HepG2 (cell line): ENCODE data around the gene HIPK4. TPM values are rescaled to one million over a fixed set of nuclear protein-coding genes. Genes with fewer than 3 reads are reported as not detected.

Experiments used
- CBFB ChIP-seq: sonication (generic); formaldehyde crosslinking; IDR thresholded peaks from 2 replicates; pipeline ENCODE4 v1.4.0; 2020; ENCODE audit warnings: missing genetic modification reagents
- IKZF1 ChIP-seq: fragments of 450-650 bp; IDR thresholded peaks from 2 replicates; pipeline ENCODE4 v1.7.1; 2016
- KDM5A ChIP-seq: fragments of 200-600 bp; sonication (generic); IDR thresholded peaks from 2 replicates; pipeline ENCODE4 v1.7.0; 2018; ENCODE audit warnings: antibody characterized with exemption, mild to moderate bottlenecking, low read length, borderline replicate concordance
- KLF11 ChIP-seq: IDR thresholded peaks from 2 replicates; pipeline ENCODE4 v1.6.1; 2016; ENCODE audit warnings: missing compliant biosample characterization
- MTF1 ChIP-seq: sonication (generic); formaldehyde crosslinking; IDR thresholded peaks from 2 replicates; pipeline ENCODE4 v1.5.0; 2020; ENCODE audit warnings: missing genetic modification reagents
- TOPORS ChIP-seq: sonication (generic); formaldehyde crosslinking; IDR thresholded peaks from 2 replicates; pipeline ENCODE4 v1.8.0; 2023; ENCODE audit warnings: mild to moderate bottlenecking, missing genetic modification reagents
- XRCC5 ChIP-seq: fragments of 200-400 bp; formaldehyde crosslinking; optimal IDR thresholded peaks from 2 replicates; pipeline ENCODE3; 2017; ENCODE audit warnings: mild to moderate bottlenecking, low read length
- ZFX ChIP-seq: sonication (generic); formaldehyde crosslinking; IDR thresholded peaks from 2 replicates; pipeline ENCODE4 v1.4.0; 2020; ENCODE audit warnings: mild to moderate bottlenecking, low read depth, missing genetic modification reagents, moderate library complexity
- ZNF101 ChIP-seq: sonication (generic); formaldehyde crosslinking; IDR thresholded peaks from 2 replicates; pipeline ENCODE4 v1.4.0; 2020; ENCODE audit warnings: mild to moderate bottlenecking, low read depth, missing genetic modification reagents, borderline replicate concordance
- ZNF12 ChIP-seq: sonication (generic); formaldehyde crosslinking; IDR thresholded peaks from 2 replicates; pipeline ENCODE4 v1.5.0; 2020; ENCODE audit warnings: missing genetic modification reagents
- ZNF205 ChIP-seq: IDR thresholded peaks from 2 replicates; pipeline ENCODE4 v1.6.1; 2018; ENCODE audit warnings: missing biosample characterization, missing genetic modification reagents
- ZNF33A ChIP-seq: sonication (generic); formaldehyde crosslinking; IDR thresholded peaks from 2 replicates; pipeline ENCODE4 v1.5.1; 2020; ENCODE audit warnings: missing genetic modification reagents, mild to moderate bottlenecking, moderate library complexity, borderline replicate concordance
- ZNF75D ChIP-seq: sonication (generic); formaldehyde crosslinking; IDR thresholded peaks from 2 replicates; pipeline ENCODE4 v1.8.1; 2023; ENCODE audit warnings: missing genetic modification reagents, mild to moderate bottlenecking, borderline replicate concordance
- ZNF780A ChIP-seq: sonication (generic); formaldehyde crosslinking; IDR thresholded peaks from 2 replicates; pipeline ENCODE4 v1.8.0; 2022; ENCODE audit warnings: mild to moderate bottlenecking, missing genetic modification reagents, moderate library complexity
- ZZZ3 ChIP-seq: sonication (generic); formaldehyde crosslinking; IDR thresholded peaks from 2 replicates; pipeline ENCODE4 v1.4.0; 2020; ENCODE audit warnings: missing genetic modification reagents, mild to moderate bottlenecking, borderline replicate concordance
- polyA plus RNA-seq, 8 experiments: library from polyadenylated mRNA; depleted of rRNA in 3 of 8; stranded (reverse) in 7 of 8; unstranded in 1 of 8; fragments of >200 nt; fragmentation: Illumina TruSeq in 4 of 8; extraction: Trizol in 4 of 8; gene quantifications; 2 replicates each; pipeline versions ENCODE4 v1.2.1 to v1.2.3, GENCODE V29; 2011 to 2016; ENCODE audit warnings: low read depth in 4 of 8, missing spikeins in 1 of 8, mixed read lengths in 1 of 8; ENCODE audit not compliant: insufficient read depth in 1 of 8
- total RNA-seq, 5 experiments: library from RNA; depleted of rRNA; stranded (reverse); fragments of >200 nt; fragmentation: Illumina TruSeq; extraction: Trizol; gene quantifications; 2 replicates each; pipeline ENCODE4 v1.2.3, GENCODE V29; 2016; ENCODE audit warnings: low read depth in 1 of 5
- TF ChIP-seq, protein P1 (sequence below): sonication (generic); formaldehyde crosslinking; IDR thresholded peaks from 2 replicates; pipeline ENCODE4 v1.9.0; 2021; ENCODE audit warnings: missing genetic modification reagents, borderline replicate concordance
- TF ChIP-seq, protein P2 (sequence below): sonication (generic); formaldehyde crosslinking; conservative IDR thresholded peaks from 2 replicates; pipeline ENCODE4 v1.4.0; 2020; ENCODE audit warnings: mild to moderate bottlenecking, missing genetic modification reagents, moderate library complexity
- TF ChIP-seq, protein P3 (sequence below): sonication (generic); formaldehyde crosslinking; IDR thresholded peaks from 2 replicates; pipeline ENCODE4 v1.5.0; 2020; ENCODE audit warnings: mild to moderate bottlenecking, missing genetic modification reagents, borderline replicate concordance
- TF ChIP-seq, protein P4 (sequence below): sonication (generic); formaldehyde crosslinking; IDR thresholded peaks from 2 replicates; pipeline ENCODE4 v1.4.0; 2020; ENCODE audit warnings: low read depth, missing genetic modification reagents

Gene HIPK4
- total and polyA plus RNA-seq, 2 of the 13 experiments (the other 11 are each of a cell fraction or from before 2014, with no cell fraction given) = 0.03 TPM; not detected in 1

DNA sequence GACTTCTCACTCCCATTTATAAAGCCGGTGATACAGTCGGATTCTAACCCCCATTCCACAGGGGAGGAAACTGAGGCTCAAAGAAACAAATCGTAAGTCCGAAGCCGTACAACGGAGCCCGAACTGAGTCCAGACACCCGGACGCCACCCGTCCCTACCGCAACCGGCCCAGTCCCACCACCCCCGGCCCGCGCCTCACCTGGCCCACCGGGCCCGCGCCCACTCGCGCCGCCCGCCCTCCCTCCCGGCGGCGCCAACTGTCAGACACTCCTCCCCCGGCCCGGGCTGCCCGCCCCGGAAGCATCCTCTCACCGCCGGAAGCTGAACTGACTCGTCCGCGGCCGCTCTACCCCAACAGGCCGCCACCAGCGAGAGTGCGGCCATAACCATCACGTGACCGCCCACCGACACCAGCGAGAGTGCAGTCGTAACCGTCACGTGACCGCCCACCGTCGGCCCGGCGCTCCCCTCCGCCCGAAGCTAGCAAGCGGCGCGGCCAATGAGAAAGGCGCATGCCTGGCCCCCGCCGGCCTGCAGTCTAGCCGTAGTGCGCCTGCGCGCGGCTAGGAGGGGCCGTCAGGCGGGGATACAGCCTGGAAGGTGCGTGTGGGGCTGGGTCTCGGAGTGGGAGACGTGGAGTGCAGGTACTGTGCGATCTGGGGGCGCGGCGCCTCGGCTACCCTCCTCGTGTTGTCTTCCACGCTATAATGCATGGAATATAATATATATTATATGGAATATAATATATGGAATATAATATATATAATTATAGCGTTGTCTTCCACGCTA, 41.7 kb downstream of the HIPK4 start, which contains the start of the genes C19orf47 and PLD3 (continued):
- TF ChIP-seq CBFB (CRISPR knock-in tag) = peak; percentile 84
- TF ChIP-seq, protein P1, sequence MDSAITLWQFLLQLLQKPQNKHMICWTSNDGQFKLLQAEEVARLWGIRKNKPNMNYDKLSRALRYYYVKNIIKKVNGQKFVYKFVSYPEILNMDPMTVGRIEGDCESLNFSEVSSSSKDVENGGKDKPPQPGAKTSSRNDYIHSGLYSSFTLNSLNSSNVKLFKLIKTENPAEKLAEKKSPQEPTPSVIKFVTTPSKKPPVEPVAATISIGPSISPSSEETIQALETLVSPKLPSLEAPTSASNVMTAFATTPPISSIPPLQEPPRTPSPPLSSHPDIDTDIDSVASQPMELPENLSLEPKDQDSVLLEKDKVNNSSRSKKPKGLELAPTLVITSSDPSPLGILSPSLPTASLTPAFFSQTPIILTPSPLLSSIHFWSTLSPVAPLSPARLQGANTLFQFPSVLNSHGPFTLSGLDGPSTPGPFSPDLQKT = no peak
- TF ChIP-seq KLF11 = no peak
- TF ChIP-seq ZNF101 (CRISPR knock-in tag) = no peak
- no peak for TF ChIP-seq ZNF12 (CRISPR knock-in tag)
- no peak for TF ChIP-seq MTF1
- peak; percentile 82 for TF ChIP-seq ZFX (CRISPR knock-in tag)
- TF ChIP-seq, protein P2, sequence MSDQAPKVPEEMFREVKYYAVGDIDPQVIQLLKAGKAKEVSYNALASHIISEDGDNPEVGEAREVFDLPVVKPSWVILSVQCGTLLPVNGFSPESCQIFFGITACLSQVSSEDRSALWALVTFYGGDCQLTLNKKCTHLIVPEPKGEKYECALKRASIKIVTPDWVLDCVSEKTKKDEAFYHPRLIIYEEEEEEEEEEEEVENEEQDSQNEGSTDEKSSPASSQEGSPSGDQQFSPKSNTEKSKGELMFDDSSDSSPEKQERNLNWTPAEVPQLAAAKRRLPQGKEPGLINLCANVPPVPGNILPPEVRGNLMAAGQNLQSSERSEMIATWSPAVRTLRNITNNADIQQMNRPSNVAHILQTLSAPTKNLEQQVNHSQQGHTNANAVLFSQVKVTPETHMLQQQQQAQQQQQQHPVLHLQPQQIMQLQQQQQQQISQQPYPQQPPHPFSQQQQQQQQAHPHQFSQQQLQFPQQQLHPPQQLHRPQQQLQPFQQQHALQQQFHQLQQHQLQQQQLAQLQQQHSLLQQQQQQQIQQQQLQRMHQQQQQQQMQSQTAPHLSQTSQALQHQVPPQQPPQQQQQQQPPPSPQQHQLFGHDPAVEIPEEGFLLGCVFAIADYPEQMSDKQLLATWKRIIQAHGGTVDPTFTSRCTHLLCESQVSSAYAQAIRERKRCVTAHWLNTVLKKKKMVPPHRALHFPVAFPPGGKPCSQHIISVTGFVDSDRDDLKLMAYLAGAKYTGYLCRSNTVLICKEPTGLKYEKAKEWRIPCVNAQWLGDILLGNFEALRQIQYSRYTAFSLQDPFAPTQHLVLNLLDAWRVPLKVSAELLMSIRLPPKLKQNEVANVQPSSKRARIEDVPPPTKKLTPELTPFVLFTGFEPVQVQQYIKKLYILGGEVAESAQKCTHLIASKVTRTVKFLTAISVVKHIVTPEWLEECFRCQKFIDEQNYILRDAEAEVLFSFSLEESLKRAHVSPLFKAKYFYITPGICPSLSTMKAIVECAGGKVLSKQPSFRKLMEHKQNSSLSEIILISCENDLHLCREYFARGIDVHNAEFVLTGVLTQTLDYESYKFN = peak; percentile 71
- TF ChIP-seq IKZF1 = no peak
- TF ChIP-seq ZNF780A = no peak
- TF ChIP-seq KDM5A = peak; percentile 33; the same call in 1 of the 2 replicates
- TF ChIP-seq ZNF33A (CRISPR knock-in tag) = no peak
- no peak for TF ChIP-seq ZNF205
- TF ChIP-seq ZNF75D (CRISPR knock-in tag) = no peak
- TF ChIP-seq, protein P3, sequence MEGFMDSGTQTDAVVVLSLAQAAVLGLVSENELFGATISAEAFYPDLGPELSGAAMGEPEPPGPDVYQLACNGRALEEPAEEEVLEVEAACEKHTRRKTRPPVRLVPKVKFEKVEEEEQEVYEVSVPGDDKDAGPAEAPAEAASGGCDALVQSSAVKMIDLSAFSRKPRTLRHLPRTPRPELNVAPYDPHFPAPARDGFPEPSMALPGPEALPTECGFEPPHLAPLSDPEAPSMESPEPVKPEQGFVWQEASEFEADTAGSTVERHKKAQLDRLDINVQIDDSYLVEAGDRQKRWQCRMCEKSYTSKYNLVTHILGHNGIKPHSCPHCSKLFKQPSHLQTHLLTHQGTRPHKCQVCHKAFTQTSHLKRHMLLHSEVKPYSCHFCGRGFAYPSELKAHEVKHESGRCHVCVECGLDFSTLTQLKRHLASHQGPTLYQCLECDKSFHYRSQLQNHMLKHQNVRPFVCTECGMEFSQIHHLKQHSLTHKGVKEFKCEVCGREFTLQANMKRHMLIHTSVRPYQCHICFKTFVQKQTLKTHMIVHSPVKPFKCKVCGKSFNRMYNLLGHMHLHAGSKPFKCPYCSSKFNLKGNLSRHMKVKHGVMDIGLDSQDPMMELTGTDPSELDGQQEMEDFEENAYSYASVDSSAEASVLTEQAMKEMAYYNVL (CRISPR knock-in tag) = no peak
- peak; percentile 65; the same call in 1 of the 2 replicates for TF ChIP-seq ZZZ3 (CRISPR knock-in tag)
- TF ChIP-seq TOPORS (CRISPR knock-in tag) = no peak
- TF ChIP-seq, protein P4, sequence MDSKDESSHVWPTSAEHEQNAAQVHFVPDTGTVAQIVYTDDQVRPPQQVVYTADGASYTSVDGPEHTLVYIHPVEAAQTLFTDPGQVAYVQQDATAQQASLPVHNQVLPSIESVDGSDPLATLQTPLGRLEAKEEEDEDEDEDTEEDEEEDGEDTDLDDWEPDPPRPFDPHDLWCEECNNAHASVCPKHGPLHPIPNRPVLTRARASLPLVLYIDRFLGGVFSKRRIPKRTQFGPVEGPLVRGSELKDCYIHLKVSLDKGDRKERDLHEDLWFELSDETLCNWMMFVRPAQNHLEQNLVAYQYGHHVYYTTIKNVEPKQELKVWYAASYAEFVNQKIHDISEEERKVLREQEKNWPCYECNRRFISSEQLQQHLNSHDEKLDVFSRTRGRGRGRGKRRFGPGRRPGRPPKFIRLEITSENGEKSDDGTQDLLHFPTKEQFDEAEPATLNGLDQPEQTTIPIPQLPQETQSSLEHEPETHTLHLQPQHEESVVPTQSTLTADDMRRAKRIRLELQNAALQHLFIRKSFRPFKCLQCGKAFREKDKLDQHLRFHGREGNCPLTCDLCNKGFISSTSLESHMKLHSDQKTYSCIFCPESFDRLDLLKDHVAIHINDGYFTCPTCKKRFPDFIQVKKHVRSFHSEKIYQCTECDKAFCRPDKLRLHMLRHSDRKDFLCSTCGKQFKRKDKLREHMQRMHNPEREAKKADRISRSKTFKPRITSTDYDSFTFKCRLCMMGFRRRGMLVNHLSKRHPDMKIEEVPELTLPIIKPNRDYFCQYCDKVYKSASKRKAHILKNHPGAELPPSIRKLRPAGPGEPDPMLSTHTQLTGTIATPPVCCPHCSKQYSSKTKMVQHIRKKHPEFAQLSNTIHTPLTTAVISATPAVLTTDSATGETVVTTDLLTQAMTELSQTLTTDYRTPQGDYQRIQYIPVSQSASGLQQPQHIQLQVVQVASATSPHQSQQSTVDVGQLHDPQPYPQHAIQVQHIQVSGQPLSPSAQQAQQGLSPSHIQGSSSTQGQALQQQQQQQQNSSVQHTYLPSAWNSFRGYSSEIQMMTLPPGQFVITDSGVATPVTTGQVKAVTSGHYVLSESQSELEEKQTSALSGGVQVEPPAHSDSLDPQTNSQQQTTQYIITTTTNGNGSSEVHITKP (CRISPR knock-in tag) = peak; percentile 67; the same call in 1 of the 2 replicates
- peak; percentile 72 for TF ChIP-seq XRCC5
